Thyroid gland (tissue), 4 donors: ENCODE measurements around the gene FNDC3B.

Experiments
- CTCF ChIP-seq, 6 experiments: fragments of 200-600 bp in 3 of 6; fragments of 450-650 bp in 3 of 6; sonication (generic) in 3 of 6; IDR thresholded peaks; one replicate each; pipeline ENCODE4 v1.5.1; 2016 to 2019; ENCODE audit warnings: antibody characterized with exemption in 6 of 6, mild to moderate bottlenecking in 2 of 6, inconsistent platforms in 1 of 6, moderate library complexity in 1 of 6
- POLR2A ChIP-seq, 2 donors: fragments of 450-650 bp; IDR thresholded peaks; one replicate each; pipeline ENCODE4 v1.6.1; 2017; ENCODE audit warnings: antibody characterized with exemption in 2 of 2, mild to moderate bottlenecking in 2 of 2, moderate library complexity in 1 of 2

- no peak for TF ChIP-seq CTCF (IDR thresholded peaks at IDR 0.05)
- no peak for TF ChIP-seq POLR2A (IDR thresholded peaks at IDR 0.05)
Measured at GRCh38 chr3:172285844-172286243, 246.5 kb downstream of the FNDC3B start.
